HEK293 (cell line): ENCODE data around the gene PTH1R.

Source experiments
- CTCF ChIA-PET: fragments of 350-600 bp; formaldehyde crosslinking; extraction: SDS; loops from one replicate; lab custom pipeline; 2021; ENCODE audit warnings: antibody characterized with exemption; lab: Yijun Ruan, JAX
- POLR2A ChIA-PET: fragments of 300-600 bp; formaldehyde crosslinking; extraction: SDS; loops from one replicate; lab custom pipeline; 2020; ENCODE audit warnings: antibody characterized with exemption, inconsistent platforms; lab: Yijun Ruan, JAX
- H3K27ac ChIP-seq: fragments of 200-500 bp; sonication (Bioruptor generic); 2 replicates; pipeline ENCODE4 v1.5.1; 2014; ENCODE audit warnings: low read depth, low read length, control low read depth, inconsistent platforms; ENCODE audit errors: extremely low read depth
- H3K36me3 ChIP-seq, 2 experiments: fragments of 200-500 bp in 1 of 2; sonication (Bioruptor generic) in 1 of 2; 1 replicate in 1 of 2; 2 replicates in 1 of 2; pipeline ENCODE4 v1.5.1; 2014 to 2017; ENCODE audit warnings: inconsistent platforms in 2 of 2, low read length in 2 of 2; ENCODE audit not compliant: control insufficient read depth in 2 of 2, insufficient read depth in 1 of 2
- H3K4me1 ChIP-seq: fragments of 200-500 bp; sonication (Bioruptor generic); 2 replicates; pipeline ENCODE4 v1.5.1; 2014; ENCODE audit warnings: mild to moderate bottlenecking, low read length, inconsistent platforms; ENCODE audit not compliant: control insufficient read depth, insufficient read depth
- H3K4me3 ChIP-seq: 2 replicates; pipeline ENCODE4 v1.5.1; 2011; ENCODE audit warnings: low read depth, mild to moderate bottlenecking, control low read depth, low read length, moderate library complexity
- H3K9me3 ChIP-seq: fragments of 200-500 bp; sonication (Bioruptor generic); 2 replicates; pipeline ENCODE4 v1.5.1; 2014; ENCODE audit warnings: low read depth, low read length, inconsistent platforms; ENCODE audit not compliant: control insufficient read depth, insufficient read depth
- CTCF ChIP-seq: fragments of 450-650 bp; formaldehyde crosslinking; IDR thresholded peaks from 2 replicates; pipeline ENCODE4 v1.5.1; 2016; ENCODE audit warnings: missing biosample characterization, missing genetic modification characterization
- GLI4 ChIP-seq: fragments of 450-650 bp; formaldehyde crosslinking; IDR thresholded peaks from 2 replicates; pipeline ENCODE4 v1.5.1; 2016; ENCODE audit warnings: missing biosample characterization, missing genetic modification characterization
- KLF7 ChIP-seq: fragments of 450-650 bp; formaldehyde crosslinking; IDR thresholded peaks from 2 replicates; pipeline ENCODE4 v1.5.1; 2016; ENCODE audit warnings: missing biosample characterization, missing genetic modification characterization, borderline replicate concordance
- KLF9 ChIP-seq: fragments of 450-650 bp; formaldehyde crosslinking; IDR thresholded peaks from 2 replicates; pipeline ENCODE4 v1.5.1; 2016; ENCODE audit warnings: missing biosample characterization, missing genetic modification characterization, low read depth
- MZF1 ChIP-seq: fragments of 450-650 bp; formaldehyde crosslinking; IDR thresholded peaks from 2 replicates; pipeline ENCODE4 v1.5.1; 2017; ENCODE audit warnings: missing biosample characterization, missing genetic modification characterization, borderline replicate concordance
- PRDM2 ChIP-seq: fragments of 450-650 bp; formaldehyde crosslinking; IDR thresholded peaks from 2 replicates; pipeline ENCODE4 v1.5.1; 2016; ENCODE audit warnings: missing biosample characterization, missing genetic modification characterization, borderline replicate concordance
- SP3 ChIP-seq: fragments of 450-650 bp; formaldehyde crosslinking; IDR thresholded peaks from 2 replicates; pipeline ENCODE4 v1.5.1; 2016; ENCODE audit warnings: missing biosample characterization, missing genetic modification characterization
- ZBTB11 ChIP-seq: fragments of 450-650 bp; formaldehyde crosslinking; conservative IDR thresholded peaks from 2 replicates; pipeline ENCODE4 v1.5.1; 2016; ENCODE audit warnings: low read depth, missing biosample characterization, missing genetic modification characterization
- ZBTB44 ChIP-seq: fragments of 450-650 bp; IDR thresholded peaks from 2 replicates; pipeline ENCODE4 v1.5.1; 2018; ENCODE audit warnings: missing biosample characterization, mild to moderate bottlenecking, missing genetic modification characterization
- ZFHX2 ChIP-seq: fragments of 450-650 bp; formaldehyde crosslinking; conservative IDR thresholded peaks from 2 replicates; pipeline ENCODE4 v1.5.1; 2016; ENCODE audit warnings: missing biosample characterization, missing genetic modification characterization
- ZFP69B ChIP-seq: fragments of 450-650 bp; formaldehyde crosslinking; IDR thresholded peaks from 2 replicates; pipeline ENCODE4 v1.5.1; 2016; ENCODE audit warnings: missing biosample characterization, missing genetic modification characterization
- ZNF221 ChIP-seq: fragments of 450-650 bp; formaldehyde crosslinking; IDR thresholded peaks from 2 replicates; pipeline ENCODE4 v1.5.1; 2017; ENCODE audit warnings: missing biosample characterization, missing genetic modification characterization, borderline replicate concordance
- ZNF394 ChIP-seq: fragments of 450-650 bp; formaldehyde crosslinking; IDR thresholded peaks from 2 replicates; pipeline ENCODE4 v1.5.1; 2016; ENCODE audit warnings: missing biosample characterization, missing genetic modification characterization, mild to moderate bottlenecking, moderate library complexity, borderline replicate concordance

Gene PTH1R

GRCh38 chr3:46846624-46847542 lies 30.6 kb upstream of the PTH1R start:
- ChIA-PET POLR2A (interaction anchor here (1.0 to 1.2 kb wide), 2 partner anchors 63 to 534 kb away, joined by 6 to 7 read pairs; partner anchors contain the start of gene PTPN23), CTCF (interaction anchor here (0.6 to 1.9 kb wide), 11 partner anchors 11 to 500 kb away, joined by 3 to 9 read pairs (median 4); no protein-coding TSS in a partner anchor)
- Histone ChIP-seq H3K36me3 (no peaks in the 10 kb centered on the region), H3K4me3 (no peak overlapping the region), H3K9me3 (no peaks in the 10 kb centered on the region), H3K4me1 (no peaks in the 10 kb centered on the region), H3K27ac (no peak overlapping the region)
- TF ChIP-seq KLF7 = no peak
- TF ChIP-seq ZFHX2 (tag by site-specific recombination) = no peak
- TF ChIP-seq SP3 (tag by site-specific recombination) = no peak
- no peak for TF ChIP-seq KLF9
- TF ChIP-seq ZBTB44 (tag by site-specific recombination) = no peak
- no peak for TF ChIP-seq MZF1 (tag by site-specific recombination)
- no peak for TF ChIP-seq PRDM2 (tag by site-specific recombination)
- no peak for TF ChIP-seq ZNF221 (tag by site-specific recombination)
- TF ChIP-seq CTCF (tag by site-specific recombination) = no peak
- no peak for TF ChIP-seq ZFP69B (tag by site-specific recombination)

- Histone ChIP-seq H3K27ac (no peak overlapping the region), H3K36me3 (no peaks in the 10 kb centered on the region), H3K4me3 (no peak overlapping the region), H3K4me1 (no peaks in the 10 kb centered on the region), H3K9me3 (no peaks in the 10 kb centered on the region)
- ChIA-PET POLR2A (no interaction called here), CTCF (interaction anchor here (0.9 to 1.9 kb wide), 5 partner anchors 12 to 144 kb away, joined by 3 to 9 read pairs (median 5); no protein-coding TSS in a partner anchor)
- TF ChIP-seq ZNF394 = no peak
- no peak for TF ChIP-seq GLI4
- no peak for TF ChIP-seq ZBTB11 (tag by site-specific recombination)
- TF ChIP-seq, all 188 proteins: peak for 0
Measured at GRCh38 chr3:46847744-46848143, 29.8 kb upstream of the PTH1R start.
